HG03103 (cell line): Measurements from ENCODE around the gene RGMB.

Source experiments
- ATAC-seq: cut with Tn5 transposase; IDR thresholded peaks from one replicate; pipeline ENCODE4 v1.9.1; 2021; ENCODE audit warnings: low read depth; ENCODE audit not compliant: unreplicated experiment

The RGMB gene

DNA sequence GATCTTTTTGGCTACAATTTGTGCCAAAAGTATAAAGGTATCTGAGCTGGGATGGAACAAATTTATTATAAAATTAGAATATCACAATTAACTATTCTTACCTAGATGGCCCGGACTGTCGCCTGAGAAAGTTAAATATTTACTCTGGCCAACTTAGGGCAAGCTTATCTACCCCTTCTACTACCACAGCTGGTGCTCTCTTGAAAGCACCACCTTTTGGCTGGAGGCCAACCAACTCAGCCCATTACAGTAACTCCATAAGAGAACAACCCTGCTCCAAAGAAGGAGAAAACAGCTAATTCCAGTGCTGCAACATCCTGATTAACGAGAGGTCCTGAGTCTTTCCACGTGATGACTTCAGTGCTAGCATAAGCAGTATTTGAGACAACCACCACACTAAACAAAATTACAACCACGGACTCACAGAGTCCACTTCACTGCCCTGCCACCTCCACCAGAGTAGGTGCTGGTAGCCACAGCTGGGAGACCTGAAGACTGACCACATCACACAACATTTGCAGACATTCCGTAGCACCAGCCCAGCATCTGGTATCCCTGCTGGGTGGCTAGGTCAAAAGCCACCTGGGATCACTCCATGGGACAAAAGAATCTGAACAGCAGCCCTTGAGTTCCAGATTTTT is 43.2 kb downstream of the RGMB start:
- ATAC-seq = no peak

DNA sequence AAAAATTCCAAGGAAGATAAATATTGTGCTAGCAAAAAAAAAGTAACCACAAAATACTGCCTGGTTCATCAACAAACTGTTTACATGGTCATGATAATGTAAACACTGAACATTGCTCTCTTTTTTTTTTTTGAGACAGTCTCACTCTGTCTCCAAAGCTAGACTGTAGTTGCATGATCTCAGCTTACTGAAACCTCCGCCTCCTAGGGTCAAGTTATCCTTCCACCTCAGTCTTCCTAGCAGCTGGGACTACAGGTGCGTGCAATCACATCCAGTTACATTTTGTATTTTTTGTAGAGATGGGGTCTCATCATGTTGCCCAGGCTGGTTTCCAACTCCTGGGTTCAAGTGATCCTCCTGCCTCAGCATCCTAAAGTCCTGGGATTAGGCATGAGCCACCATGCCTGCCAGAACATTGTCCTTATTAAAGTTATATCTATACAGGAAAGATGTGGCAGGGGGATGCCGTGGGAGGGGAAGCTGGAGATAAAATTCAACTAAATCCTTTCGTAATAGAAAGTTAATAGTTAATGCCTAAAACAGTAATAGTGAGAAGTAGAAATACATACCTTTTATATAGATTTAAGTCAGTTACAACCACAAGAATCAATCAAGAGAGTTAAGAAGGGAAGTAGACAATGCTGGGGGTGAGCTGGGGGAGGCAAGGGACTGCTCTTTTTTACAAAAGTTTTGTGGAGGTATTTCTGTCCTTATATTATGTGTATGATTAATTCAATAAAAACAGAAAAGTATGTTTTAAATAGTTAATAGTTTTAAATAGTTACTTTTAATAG is 52.3 kb downstream of the RGMB start:
- ATAC-seq = no peak

DNA sequence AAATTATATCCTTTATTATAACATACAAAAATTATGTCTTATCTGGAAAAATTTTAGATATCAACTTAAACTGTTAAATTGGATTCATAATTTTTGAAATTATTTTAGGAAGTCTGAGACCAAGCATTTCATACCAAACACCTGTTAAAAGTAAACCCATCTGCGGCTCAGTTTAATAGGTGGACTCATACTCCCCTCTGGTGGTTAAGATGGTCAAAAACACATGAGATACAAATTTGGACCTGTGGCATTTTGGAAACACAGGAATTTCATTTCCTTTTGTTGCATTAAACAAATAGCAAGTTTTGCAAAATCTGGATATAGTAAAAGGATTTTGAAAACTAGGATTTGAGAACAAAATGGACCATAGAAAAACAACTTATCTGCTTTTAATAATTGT is 53.7 kb downstream of the RGMB start:
- peak; percentile 73 for ATAC-seq

- no peak for ATAC-seq
Measured at GRCh38 chr5:98827588-98828284, 54.3 kb downstream of the RGMB start.

GRCh38 chr5:98836175-98836574 is 62.7 kb downstream of the RGMB start:
- no peak for ATAC-seq

DNA sequence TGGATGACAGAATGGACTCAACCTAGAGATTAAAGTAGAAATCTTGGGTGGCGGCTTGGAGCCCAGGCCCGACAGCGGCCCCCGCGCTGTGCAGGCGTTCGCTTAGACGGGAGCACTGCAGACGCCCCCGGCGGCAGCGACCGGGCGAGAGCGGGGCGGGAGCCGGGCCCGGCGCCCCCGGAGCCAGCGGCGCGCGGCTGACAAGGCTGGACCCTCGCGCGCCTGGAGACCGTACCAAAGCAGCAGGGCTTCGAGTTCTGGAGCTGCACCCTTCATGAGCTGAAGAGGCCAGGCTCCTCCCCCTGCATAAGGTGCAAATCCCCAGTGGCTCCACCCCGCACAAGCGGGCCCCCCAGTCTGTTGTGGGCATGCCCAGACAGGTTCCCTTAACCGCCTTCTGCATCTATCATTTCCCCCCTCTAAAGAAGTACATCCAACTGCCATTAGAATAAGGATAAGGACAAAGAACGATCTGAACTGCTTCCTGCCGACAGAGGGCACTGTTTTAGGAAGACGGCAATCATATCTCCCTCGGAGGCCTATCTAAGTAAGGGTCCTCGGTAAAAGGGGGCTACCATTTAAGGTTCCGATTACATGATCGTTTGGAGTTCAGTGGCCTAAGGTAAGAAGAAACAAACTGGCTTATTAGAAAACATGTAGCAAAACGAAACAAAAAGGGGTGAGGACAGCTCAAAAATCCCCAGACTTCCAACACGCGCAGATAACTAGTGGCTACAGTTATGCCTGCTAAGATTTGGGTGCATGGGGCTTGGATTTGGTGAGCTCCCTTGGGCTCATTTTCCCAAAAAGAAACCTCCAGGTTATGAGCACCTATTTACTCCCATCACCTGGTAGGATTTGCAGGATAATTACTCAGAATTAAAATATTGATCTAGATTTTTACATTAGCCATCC is 66.3 kb downstream of the RGMB start:
- ATAC-seq = no peak

- no peak for ATAC-seq
Measured at GRCh38 chr5:98840946-98841345, 67.5 kb downstream of the RGMB start.

- ATAC-seq = no peak
Measured at GRCh38 chr5:98843481-98843880, 70.0 kb downstream of the RGMB start.

GRCh38 chr5:98844865-98845264 is 71.4 kb downstream of the RGMB start:
- ATAC-seq = no peak

GRCh38 chr5:98845878-98846277 is 72.4 kb downstream of the RGMB start:
- no peak for ATAC-seq
